ENCODE results near the gene LIN37.

DNA sequence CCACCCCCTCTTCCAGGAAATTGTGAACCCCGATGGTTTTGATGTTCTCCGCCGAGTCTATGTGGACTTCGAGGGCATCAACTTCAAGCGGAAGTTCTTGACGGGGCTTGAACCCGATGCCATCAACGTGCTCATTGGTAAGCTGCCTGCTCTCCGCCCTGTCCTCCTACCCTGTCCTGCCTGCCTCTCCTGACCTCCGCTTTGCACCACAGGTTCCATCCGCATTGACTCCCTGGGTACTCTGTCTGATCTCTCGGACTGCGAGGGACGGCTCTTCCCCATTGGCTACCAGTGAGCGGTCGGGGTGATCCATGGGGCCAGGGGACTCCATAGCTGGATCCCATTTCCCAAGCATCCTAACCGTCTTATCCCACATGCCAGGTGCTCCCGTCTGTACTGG is 18.1 kb upstream of the LIN37 start:
- TF ChIP-seq ZBTB21 (CRISPR knock-in tag; IDR thresholded peaks at IDR 0.05) (no peak), GTF2F1 (IDR thresholded peaks at IDR 0.05; ENCODE audit: low read length) (no peak), ZFP82 (CRISPR knock-in tag; IDR thresholded peaks at IDR 0.05; ENCODE audit: borderline replicate concordance) (no peak), RXRA (CRISPR knock-in tag; IDR thresholded peaks at IDR 0.05) (no peak), MTF2 (CRISPR knock-in tag; IDR thresholded peaks at IDR 0.05; ENCODE audit: borderline replicate concordance) (no peak)
- TF ChIP-seq, protein P1, sequence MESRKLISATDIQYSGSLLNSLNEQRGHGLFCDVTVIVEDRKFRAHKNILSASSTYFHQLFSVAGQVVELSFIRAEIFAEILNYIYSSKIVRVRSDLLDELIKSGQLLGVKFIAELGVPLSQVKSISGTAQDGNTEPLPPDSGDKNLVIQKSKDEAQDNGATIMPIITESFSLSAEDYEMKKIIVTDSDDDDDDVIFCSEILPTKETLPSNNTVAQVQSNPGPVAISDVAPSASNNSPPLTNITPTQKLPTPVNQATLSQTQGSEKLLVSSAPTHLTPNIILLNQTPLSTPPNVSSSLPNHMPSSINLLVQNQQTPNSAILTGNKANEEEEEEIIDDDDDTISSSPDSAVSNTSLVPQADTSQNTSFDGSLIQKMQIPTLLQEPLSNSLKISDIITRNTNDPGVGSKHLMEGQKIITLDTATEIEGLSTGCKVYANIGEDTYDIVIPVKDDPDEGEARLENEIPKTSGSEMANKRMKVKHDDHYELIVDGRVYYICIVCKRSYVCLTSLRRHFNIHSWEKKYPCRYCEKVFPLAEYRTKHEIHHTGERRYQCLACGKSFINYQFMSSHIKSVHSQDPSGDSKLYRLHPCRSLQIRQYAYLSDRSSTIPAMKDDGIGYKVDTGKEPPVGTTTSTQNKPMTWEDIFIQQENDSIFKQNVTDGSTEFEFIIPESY (CRISPR knock-in tag; IDR thresholded peaks at IDR 0.05) = no peak
- TF ChIP-seq, protein P2, sequence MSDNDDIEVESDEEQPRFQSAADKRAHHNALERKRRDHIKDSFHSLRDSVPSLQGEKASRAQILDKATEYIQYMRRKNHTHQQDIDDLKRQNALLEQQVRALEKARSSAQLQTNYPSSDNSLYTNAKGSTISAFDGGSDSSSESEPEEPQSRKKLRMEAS (IDR thresholded peaks at IDR 0.05) = no peak
- TF ChIP-seq, protein P3, sequence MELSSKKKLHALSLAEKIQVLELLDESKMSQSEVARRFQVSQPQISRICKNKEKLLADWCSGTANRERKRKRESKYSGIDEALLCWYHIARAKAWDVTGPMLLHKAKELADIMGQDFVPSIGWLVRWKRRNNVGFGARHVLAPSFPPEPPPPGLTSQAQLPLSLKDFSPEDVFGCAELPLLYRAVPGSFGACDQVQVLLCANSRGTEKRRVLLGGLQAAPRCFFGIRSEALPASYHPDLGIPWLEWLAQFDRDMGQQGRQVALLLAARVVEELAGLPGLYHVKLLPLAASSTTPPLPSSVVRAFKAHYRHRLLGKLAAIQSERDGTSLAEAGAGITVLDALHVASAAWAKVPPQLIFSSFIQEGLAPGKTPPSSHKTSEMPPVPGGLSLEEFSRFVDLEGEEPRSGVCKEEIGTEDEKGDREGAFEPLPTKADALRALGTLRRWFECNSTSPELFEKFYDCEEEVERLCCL (CRISPR knock-in tag; IDR thresholded peaks at IDR 0.05; ENCODE audit: borderline replicate concordance) = no peak
